Measurements from ENCODE around the gene NUFIP2.
"Not testable (repeated sequence)": the region's sequence is repeated elsewhere in the genome, so short reads cannot be mapped to it uniquely, and the experiment has no call there.

The NUFIP2 gene

DNA sequence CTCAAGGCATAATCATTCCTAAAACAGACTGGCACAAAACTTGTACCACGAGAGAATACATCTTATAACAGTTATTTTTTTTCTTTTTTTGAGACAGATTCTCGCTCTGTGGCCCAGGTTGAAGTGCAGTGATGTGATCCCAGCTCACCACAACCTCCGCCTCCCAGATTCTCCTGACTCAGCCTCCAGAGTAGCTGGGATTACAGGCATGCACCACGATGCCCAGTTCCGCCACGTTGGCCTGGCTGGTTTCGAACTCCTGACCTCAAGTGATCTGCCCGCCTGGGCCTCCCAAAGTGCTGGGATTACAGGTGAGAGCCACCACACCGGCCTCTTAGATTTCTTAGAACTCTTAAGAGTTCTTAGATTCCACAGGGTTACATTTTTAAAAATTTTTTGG is 4.1 kb downstream of the NUFIP2 start:
- Mint-ChIP-seq H3K9me3 (peaks cover 9% of the 10 kb centered on the region), H3K36me3 (ENCODE audit: low read depth) (peaks cover 63% of the 10 kb centered on the region), H3K4me3 (peak overlapping the region; percentile 42), H3K27me3 (ENCODE audit: low read depth, poor library complexity) (no peaks in the 10 kb centered on the region), H3K27ac (no peak overlapping the region), H3K4me1 (peaks cover 36% of the 10 kb centered on the region)
- TF ChIP-seq, protein P1, sequence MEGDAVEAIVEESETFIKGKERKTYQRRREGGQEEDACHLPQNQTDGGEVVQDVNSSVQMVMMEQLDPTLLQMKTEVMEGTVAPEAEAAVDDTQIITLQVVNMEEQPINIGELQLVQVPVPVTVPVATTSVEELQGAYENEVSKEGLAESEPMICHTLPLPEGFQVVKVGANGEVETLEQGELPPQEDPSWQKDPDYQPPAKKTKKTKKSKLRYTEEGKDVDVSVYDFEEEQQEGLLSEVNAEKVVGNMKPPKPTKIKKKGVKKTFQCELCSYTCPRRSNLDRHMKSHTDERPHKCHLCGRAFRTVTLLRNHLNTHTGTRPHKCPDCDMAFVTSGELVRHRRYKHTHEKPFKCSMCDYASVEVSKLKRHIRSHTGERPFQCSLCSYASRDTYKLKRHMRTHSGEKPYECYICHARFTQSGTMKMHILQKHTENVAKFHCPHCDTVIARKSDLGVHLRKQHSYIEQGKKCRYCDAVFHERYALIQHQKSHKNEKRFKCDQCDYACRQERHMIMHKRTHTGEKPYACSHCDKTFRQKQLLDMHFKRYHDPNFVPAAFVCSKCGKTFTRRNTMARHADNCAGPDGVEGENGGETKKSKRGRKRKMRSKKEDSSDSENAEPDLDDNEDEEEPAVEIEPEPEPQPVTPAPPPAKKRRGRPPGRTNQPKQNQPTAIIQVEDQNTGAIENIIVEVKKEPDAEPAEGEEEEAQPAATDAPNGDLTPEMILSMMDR (IDR thresholded peaks at IDR 0.05) = no peak
- no peak for DNase-seq

DNA sequence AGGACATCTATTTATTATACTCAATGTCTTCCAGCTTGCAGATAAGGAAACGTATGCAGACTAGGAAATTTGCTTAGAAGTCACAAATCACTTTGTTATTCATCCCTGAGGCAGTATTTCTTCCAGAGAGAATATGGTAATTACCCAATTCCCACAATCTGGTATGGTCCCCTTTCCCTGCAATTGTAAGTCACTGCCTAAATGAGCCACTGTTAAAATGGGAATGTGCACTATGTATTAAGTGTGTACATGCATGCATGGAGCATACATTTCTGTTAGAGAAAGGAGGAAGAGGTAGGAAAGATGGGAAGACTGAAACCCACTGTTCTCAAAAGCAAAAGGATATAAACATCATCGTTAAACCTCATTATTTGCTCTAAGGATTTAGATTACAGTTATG is 10.0 kb downstream of the NUFIP2 start:
- no peak overlapping the region for H3K4me3 Mint-ChIP-seq
- no peak overlapping the region for H3K27ac Mint-ChIP-seq
- no peaks in the 10 kb centered on the region for H3K27me3 Mint-ChIP-seq (ENCODE audit: low read depth, poor library complexity)
- no peak for DNase-seq
- peaks cover 49% of the 10 kb centered on the region for H3K9me3 Mint-ChIP-seq
- peaks cover 98% of the 10 kb centered on the region for H3K36me3 Mint-ChIP-seq (ENCODE audit: low read depth)
- TF ChIP-seq, protein P1 (IDR thresholded peaks at IDR 0.05) = no peak
- H3K4me1 Mint-ChIP-seq = peaks cover 10% of the 10 kb centered on the region

DNA sequence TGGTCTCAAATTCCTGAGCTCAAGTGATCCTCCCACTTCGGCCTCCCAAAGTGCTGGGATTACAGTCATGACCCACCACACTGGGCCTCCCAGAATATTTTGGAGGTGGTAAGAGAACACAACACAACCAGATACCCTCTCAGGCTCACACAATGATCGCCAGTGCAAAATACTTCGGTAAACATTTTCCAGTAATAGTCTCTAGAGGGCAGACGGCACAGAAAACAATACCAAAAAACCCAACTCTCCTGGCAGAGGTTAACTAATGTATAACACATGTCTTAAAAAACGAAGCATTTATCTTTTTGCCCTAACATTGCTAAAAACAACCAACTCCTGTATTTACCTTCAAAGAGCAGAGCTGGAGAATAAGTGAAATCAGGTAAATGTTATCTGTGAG is 10.5 kb downstream of the NUFIP2 start:
- H3K4me3 Mint-ChIP-seq = no peak overlapping the region

DNA sequence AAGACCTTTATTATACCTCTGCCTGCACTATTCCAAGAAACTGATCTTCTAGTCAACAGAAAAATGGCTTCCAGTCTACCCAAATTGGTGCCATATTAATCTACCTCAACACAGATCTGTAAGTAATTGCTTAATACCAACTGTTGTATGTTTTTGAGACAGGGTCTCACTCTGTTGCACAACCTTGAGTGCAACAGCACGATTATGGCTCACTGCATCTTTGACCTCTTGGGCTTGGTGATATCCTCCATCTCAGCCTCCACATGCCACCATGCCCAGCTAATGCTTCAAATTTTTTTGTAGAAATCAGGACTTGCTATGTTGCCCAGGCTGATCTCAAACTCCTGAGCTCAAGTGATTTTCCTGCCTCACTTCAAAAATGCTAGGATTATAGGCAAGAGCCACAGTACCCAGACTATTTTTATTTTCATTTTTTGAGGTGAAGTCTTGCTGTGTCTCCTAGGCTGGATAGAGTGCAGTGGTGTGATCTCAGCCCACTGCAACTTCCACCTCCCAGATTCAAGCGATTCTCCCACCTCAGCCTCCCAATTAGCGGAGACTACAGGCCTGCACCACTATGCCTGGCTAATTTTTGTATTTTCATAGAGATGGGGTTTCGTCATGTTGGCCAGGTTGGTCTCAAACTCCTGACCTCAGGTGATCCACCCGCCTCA is 14.4 kb downstream of the NUFIP2 start:
- no peak for DNase-seq
- Mint-ChIP-seq H3K27ac (no peak overlapping the region), H3K4me1 (peaks cover 11% of the 10 kb centered on the region), H3K36me3 (ENCODE audit: low read depth) (peaks cover 96% of the 10 kb centered on the region), H3K4me3 (no peak overlapping the region), H3K9me3 (peaks cover 62% of the 10 kb centered on the region), H3K27me3 (ENCODE audit: low read depth, poor library complexity) (no peaks in the 10 kb centered on the region)
- TF ChIP-seq, protein P1 (IDR thresholded peaks at IDR 0.05) = no peak

More for the DNA sequence above, 10.5 kb downstream of the NUFIP2 start:
- Mint-ChIP-seq H3K27me3 (ENCODE audit: low read depth, poor library complexity) (no peaks in the 10 kb centered on the region), H3K36me3 (ENCODE audit: low read depth) (peaks cover 98% of the 10 kb centered on the region), H3K9me3 (peaks cover 54% of the 10 kb centered on the region), H3K27ac (no peak overlapping the region), H3K4me1 (peaks cover 5% of the 10 kb centered on the region)
- DNase-seq = no peak
- TF ChIP-seq, protein P1 (IDR thresholded peaks at IDR 0.05) = no peak

DNA sequence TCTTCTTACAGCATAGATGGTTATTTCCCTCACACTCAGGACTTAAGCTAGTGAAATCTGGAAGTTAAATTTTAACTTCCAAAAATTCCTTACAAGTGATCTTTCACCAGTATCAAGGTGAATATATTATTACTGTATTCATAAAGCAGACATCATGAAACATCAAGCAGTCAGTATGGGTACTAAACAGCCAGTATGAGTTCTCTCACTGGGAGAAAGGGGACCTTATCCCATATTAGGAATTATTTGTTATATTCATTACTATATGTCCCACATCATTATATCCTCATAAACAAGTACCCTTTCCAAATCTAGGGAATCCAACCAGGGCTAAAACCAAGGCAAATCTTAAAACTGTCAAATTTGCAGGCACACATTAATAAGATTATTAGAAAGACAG is 15.3 kb downstream of the NUFIP2 start:
- peaks cover 96% of the 10 kb centered on the region for H3K36me3 Mint-ChIP-seq (ENCODE audit: low read depth)
- DNase-seq = no peak
- TF ChIP-seq, protein P1 (IDR thresholded peaks at IDR 0.05) = no peak
- H3K27ac Mint-ChIP-seq = no peak overlapping the region
- no peaks in the 10 kb centered on the region for H3K27me3 Mint-ChIP-seq (ENCODE audit: low read depth, poor library complexity)
- no peak overlapping the region for H3K4me3 Mint-ChIP-seq
- H3K9me3 Mint-ChIP-seq = peaks cover 58% of the 10 kb centered on the region
- H3K4me1 Mint-ChIP-seq = peaks cover 6% of the 10 kb centered on the region

DNA sequence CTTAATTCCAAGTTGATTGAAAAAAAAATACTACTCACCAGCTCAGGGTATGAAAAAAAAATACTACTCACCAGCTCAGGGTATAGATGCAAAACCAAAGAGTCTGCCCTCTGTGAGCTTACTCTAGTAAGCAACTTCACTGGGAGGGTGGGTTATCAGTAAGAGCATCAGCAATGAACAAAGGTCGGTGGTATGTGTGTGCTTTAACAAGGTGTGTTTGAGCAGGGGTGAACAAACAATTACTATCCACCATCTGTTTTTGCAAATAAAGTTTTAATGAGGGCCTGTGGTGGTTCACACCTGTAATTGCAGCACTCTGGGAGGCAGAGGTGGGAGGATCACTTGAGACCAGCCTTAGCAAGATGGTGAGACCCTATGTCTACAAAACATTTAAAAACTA is 20.0 kb downstream of the NUFIP2 start:
- H3K36me3 Mint-ChIP-seq (ENCODE audit: low read depth) = peaks cover 91% of the 10 kb centered on the region
- H3K27me3 Mint-ChIP-seq (ENCODE audit: low read depth, poor library complexity) = no peaks in the 10 kb centered on the region
- H3K27ac Mint-ChIP-seq = no peak overlapping the region
- H3K9me3 Mint-ChIP-seq = peaks cover 26% of the 10 kb centered on the region
- no peak for DNase-seq
- no peak overlapping the region for H3K4me3 Mint-ChIP-seq
- H3K4me1 Mint-ChIP-seq = peaks cover 6% of the 10 kb centered on the region
- TF ChIP-seq, protein P1 (IDR thresholded peaks at IDR 0.05) = no peak

DNA sequence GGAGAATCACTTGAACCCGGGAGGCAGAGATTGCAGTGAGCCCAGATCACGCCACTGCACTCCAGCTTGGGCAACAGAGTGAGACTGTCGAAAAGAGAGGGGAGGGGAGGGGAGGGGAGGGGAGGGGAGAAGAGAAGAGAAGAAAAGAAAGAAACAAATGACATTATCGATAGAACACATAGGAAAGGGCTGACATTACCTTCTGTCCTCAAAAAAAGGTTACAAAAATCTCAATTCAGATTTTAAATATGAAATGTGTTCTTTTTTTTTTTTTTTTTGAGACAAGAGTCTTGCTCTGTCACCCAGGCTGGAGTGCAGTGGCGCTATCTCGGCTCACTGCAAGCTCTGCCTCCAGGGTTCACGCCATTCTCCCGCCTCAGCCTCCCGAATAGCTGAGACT is 22.0 kb downstream of the NUFIP2 start:
- H3K27ac Mint-ChIP-seq; H3K4me3 Mint-ChIP-seq; DNase-seq; H3K27me3 Mint-ChIP-seq (ENCODE audit: low read depth, poor library complexity); H3K4me1 Mint-ChIP-seq: not testable (repeated sequence)
- Mint-ChIP-seq H3K9me3 (peaks cover 15% of the 10 kb centered on the region), H3K36me3 (ENCODE audit: low read depth) (peaks cover 89% of the 10 kb centered on the region)
